Measurements from ENCODE around the gene ATP6AP1. TPM values are rescaled to one million over a fixed set of nuclear protein-coding genes. Genes with fewer than 3 reads are reported as not detected.

Gene ATP6AP1
- total RNA-seq, 1 donor from 2014 or later, result 77.6 TPM

DNA sequence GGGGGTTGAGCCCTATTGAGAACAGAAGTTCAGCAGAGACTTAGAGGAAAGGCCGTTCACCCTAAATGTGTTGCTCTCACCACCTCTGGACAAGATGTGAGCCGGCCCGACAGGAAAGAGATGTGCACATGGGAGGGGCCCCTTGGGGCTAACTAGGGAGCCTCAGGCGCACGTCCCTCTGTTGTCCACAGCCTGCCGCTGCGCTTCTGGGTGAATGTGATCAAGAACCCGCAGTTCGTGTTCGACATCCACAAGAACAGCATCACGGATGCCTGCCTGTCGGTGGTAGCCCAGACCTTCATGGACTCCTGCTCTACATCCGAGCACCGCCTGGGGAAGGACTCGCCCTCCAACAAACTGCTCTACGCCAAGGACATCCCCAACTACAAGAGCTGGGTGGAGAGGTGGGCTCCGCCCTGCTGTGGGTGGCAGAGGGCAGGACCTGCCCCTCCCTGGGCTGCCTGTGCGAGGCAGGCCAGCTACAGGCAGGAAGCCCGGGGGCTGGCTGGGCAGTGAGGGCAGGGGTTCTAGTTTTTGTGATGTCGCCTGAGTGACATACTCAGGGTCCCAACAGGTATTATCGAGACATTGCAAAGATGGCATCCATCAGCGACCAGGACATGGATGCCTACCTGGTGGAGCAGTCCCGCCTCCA lies 42.6 kb downstream of the ATP6AP1 start:
- Mint-ChIP-seq H3K9me3 (peaks cover 12% of the 10 kb centered on the region), H3K27ac (no peak overlapping the region), H3K4me3 (no peak overlapping the region), H3K36me3 (peaks cover 12% of the 10 kb centered on the region), H3K27me3 (ENCODE audit: low read depth) (no peaks in the 10 kb centered on the region), H3K4me1 (no peaks in the 10 kb centered on the region)
- no peak for DNase-seq (ENCODE audit: low spot score in 2 of 2, unreplicated experiment in 2 of 2)
- TF ChIP-seq CTCF (IDR thresholded peaks at IDR 0.05; ENCODE audit: unreplicated experiment), result no peak

- no peak for DNase-seq (ENCODE audit: low spot score in 2 of 2, unreplicated experiment in 2 of 2)
- no peaks in the 10 kb centered on the region for H3K27me3 Mint-ChIP-seq (ENCODE audit: low read depth)
- peaks cover 12% of the 10 kb centered on the region for H3K36me3 Mint-ChIP-seq
- H3K9me3 Mint-ChIP-seq, result peaks cover 12% of the 10 kb centered on the region
- H3K27ac Mint-ChIP-seq, result no peak overlapping the region
- TF ChIP-seq CTCF (IDR thresholded peaks at IDR 0.05; ENCODE audit: unreplicated experiment), result no peak
- no peak overlapping the region for H3K4me3 Mint-ChIP-seq
- no peaks in the 10 kb centered on the region for H3K4me1 Mint-ChIP-seq
These were observed 43.6 kb downstream of the ATP6AP1 start for GRCh38 chrX:154471839-154472684.

DNA sequence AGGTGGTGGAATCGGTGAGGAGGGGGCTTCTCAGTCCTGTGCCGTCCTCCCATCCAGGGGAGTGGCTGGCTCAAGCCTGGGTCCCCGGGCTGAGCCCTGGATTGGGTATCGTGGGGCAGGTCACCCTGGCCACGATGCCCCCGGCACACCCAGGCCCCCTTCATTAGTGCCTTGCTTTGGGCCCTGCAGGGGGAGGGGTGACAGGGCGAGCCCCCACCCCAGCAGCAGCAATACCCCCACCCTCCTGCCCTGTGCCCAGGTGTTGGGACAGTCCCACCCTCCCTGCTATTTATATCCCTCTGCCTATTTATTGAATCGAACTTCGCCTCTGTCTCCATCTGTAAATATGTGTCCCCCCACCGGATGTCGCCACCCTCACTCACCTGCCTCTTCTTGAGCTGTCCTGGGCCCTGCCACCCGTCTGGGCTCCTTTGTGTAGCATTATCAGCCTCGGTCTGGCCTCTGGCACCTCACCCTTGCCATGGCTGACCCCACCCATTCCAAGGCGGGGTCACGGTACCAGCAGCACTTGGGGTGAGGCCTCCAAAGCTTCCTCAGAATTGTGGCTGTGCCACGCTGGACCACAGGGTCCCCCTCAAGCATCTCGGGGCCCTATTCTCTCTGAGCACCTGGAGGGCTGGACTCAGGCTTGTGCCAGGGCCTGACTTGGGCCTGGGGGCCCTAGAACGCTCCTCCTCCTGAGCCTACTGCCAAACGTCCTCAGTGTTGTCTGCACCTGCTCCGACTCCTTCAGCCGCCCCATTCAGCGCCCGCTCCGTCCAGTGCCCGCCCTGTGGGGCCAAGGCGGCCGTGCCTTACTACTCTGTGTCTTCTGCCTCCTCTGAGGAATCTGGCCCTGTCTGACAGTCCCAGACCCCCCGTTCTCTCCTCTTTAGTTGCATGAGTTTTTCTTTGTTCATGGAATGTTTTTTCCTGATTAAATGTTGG lies 44.5 kb downstream of the ATP6AP1 start:
- no peak overlapping the region for H3K27ac Mint-ChIP-seq
- no peak for TF ChIP-seq CTCF (IDR thresholded peaks at IDR 0.05; ENCODE audit: unreplicated experiment)
- peaks cover 12% of the 10 kb centered on the region for H3K9me3 Mint-ChIP-seq
- no peak for DNase-seq (ENCODE audit: low spot score in 2 of 2, unreplicated experiment in 2 of 2)
- H3K4me1 Mint-ChIP-seq, result no peaks in the 10 kb centered on the region
- H3K4me3 Mint-ChIP-seq, result no peak overlapping the region
- peaks cover 12% of the 10 kb centered on the region for H3K36me3 Mint-ChIP-seq
- H3K27me3 Mint-ChIP-seq (ENCODE audit: low read depth), result no peaks in the 10 kb centered on the region

DNA sequence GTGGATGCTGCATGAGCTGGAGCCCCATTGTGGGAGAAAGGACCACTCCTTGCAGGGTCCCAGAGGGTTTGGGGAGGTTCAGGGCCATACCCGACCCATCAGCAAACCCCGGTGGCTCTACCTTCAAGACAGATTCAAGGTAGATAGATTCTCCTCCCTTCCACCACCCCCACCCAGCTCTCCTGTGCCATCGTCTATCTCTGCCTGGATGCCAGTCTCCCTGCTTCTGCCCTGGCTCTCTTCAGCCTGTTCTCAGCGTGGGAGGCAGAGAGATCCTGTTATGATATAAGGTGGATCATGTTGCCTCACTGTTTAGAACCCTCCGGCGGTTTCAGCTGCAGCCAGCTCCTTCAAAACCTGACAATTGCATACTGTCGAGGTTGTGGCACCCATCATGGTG lies 45.2 kb downstream of the ATP6AP1 start:
- no peak for TF ChIP-seq CTCF (IDR thresholded peaks at IDR 0.05; ENCODE audit: unreplicated experiment)
- H3K27ac Mint-ChIP-seq, result no peak overlapping the region
- no peaks in the 10 kb centered on the region for H3K27me3 Mint-ChIP-seq (ENCODE audit: low read depth)
- H3K9me3 Mint-ChIP-seq, result peaks cover 12% of the 10 kb centered on the region
- peaks cover 2% of the 10 kb centered on the region for H3K4me1 Mint-ChIP-seq
- DNase-seq (ENCODE audit: low spot score in 2 of 2, unreplicated experiment in 2 of 2), result no peak
- no peak overlapping the region for H3K4me3 Mint-ChIP-seq
- peaks cover 12% of the 10 kb centered on the region for H3K36me3 Mint-ChIP-seq

- H3K4me3 Mint-ChIP-seq, result no peak overlapping the region
- no peak overlapping the region for H3K27ac Mint-ChIP-seq
- TF ChIP-seq CTCF (IDR thresholded peaks at IDR 0.05; ENCODE audit: unreplicated experiment), result no peak
- peaks cover 12% of the 10 kb centered on the region for H3K9me3 Mint-ChIP-seq
- peaks cover 2% of the 10 kb centered on the region for H3K4me1 Mint-ChIP-seq
- peaks cover 12% of the 10 kb centered on the region for H3K36me3 Mint-ChIP-seq
- DNase-seq (ENCODE audit: low spot score in 2 of 2, unreplicated experiment in 2 of 2), result no peak
- H3K27me3 Mint-ChIP-seq (ENCODE audit: low read depth), result no peaks in the 10 kb centered on the region
These were observed 48.3 kb downstream of the ATP6AP1 start for GRCh38 chrX:154476821-154477220.

Data from mesothelial cell of epicardium (in vitro differentiated cells).